Hematopoietic multipotent progenitor cell treated with erythropoietin and hydrocortisone succinate and interleukin-3 and kit ligand, for 6 days (in vitro differentiated cells): ENCODE measurements around the gene SBSN.

Experiments
- DNase-seq: peaks from one replicate; pipeline ENCODE4 v3.0.0-alpha.2; 2015

Gene SBSN

GRCh38 chr19:35554076-35554475 is 26.0 kb upstream of the SBSN start:
- no peak for DNase-seq

DNA sequence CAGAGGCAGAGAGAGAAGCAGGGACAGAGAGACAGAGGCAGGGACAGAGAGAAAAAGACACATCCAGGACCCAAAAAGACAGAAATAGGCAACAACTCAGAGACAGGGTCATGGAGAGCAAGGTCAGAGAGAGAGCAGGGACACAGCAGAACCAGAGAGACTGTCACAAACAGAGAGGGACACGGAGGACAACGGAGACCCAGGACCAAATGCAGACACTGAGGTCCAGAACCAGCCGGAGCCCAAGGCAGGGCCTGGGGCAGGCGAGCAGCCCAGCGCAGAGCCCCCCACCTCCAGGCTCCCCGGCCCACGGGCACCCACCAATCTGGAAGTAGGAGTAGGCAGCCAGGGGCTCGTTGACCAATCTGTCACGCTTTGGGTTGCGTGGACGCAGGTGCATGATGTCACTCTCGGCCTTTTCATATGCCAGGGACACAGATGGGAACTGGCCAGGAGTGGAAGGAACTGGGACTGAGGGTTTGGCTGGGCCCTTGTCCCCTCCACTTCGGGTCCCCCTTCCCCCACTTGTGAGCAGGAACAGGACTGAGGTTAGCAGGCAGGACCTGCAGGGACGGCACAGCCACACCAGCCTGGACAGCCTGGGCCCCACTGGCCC is 25.4 kb upstream of the SBSN start:
- no peak for DNase-seq

- DNase-seq = no peak
Observed at GRCh38 chr19:35552534-35553384, 24.6 kb upstream of the SBSN start.

GRCh38 chr19:35551091-35551810 is 23.1 kb upstream of the SBSN start:
- DNase-seq = no peak

- no peak for DNase-seq
Observed at GRCh38 chr19:35549879-35550523, 21.9 kb upstream of the SBSN start.

GRCh38 chr19:35549174-35549788 is 21.2 kb upstream of the SBSN start:
- DNase-seq = peak; percentile 94

GRCh38 chr19:35546532-35546931 is 18.4 kb upstream of the SBSN start:
- DNase-seq = no peak

DNA sequence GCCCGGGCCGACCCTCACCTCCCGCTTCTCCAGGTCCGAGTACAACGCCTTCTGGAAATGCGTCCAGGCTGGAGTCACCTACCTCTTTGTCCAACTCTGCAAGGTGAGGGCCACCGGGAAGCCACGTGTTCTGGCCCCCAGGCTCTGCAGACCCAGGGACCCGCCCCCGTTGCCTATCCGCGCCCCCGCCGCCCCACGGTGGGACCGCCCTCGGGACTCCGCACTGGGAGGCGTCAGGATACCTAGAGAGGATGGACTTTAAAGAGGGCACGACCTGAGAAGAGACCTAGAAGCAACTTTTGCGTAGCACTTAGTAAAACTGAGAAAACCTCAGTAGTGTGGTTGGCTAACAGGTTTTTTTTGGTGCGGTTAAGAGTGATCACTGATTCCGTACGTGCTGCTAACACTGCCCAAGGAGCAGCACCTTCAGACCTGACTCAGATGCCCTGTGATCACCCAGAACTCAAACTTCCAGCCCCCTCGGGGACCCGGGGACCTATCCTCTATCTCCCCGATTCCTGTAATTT is 17.8 kb upstream of the SBSN start:
- peak; percentile 61 for DNase-seq

DNA sequence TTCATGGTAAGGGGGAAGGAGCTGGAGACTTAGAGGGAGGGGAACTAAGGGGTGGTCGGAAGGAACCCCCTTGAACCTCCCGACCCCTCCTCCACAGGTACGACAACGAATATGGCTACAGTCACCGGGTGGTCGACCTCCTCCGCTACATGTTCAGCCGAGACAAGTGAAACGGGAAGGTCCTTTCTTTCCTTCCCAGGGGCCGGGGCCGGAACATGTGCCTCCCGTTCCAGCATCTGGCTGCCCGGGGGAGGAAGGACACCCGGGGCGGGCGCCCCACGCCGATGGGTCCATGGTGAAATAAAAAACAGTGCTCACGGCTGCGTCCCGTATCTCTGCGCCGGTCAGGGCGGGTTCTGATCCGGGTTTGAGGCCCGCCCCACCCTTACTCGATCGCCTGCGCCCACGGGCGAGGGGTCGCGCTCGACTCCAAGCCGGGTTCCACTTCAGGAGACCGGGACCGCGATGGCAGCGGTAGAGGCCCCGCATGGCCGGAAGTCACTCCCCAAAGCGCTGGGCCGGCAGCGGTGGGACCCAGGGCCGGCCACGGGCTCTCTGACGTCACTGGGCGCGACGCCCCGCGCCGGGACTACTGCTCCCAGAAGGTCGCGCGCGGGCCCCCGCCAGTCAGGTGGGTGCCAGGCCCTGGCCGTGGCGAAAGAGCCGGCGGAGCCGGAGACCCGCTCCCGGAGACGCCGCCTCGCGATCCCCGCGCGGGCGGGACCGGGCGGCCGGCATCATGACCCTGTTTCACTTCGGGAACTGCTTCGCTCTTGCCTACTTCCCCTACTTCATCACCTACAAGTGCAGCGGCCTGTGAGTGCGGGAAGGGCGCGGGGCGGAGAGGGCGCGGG is 17.1 kb upstream of the SBSN start, which contains the start of gene TMEM147:
TMEM147 (plus strand) TSS at position 626 of the 854 bp plus-strand sequence; CDS start at position 740, 114 bp downstream.
- DNase-seq = peak; percentile 94

GRCh38 chr19:35544110-35544802 is 16.1 kb upstream of the SBSN start:
- no peak for DNase-seq

- no peak for DNase-seq
Observed at GRCh38 chr19:35543280-35544109, 15.4 kb upstream of the SBSN start.

DNA sequence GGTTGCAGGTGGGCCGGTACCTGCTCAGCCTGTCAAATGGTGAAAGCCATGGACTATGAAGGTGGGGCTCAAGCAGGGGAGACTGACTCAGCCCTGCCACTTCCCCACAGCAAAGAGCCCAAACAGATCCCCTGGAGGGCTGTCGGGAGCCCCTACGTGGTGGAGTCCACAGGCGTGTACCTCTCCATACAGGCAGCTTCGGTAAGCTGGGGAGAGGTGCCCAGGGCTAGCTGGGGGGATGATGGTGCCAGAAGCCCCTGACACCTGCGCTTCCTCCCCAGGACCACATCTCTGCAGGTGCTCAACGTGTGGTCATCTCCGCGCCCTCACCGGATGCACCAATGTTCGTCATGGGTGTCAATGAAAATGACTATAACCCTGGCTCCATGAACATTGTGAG is 14.1 kb upstream of the SBSN start:
- DNase-seq = no peak

DNA sequence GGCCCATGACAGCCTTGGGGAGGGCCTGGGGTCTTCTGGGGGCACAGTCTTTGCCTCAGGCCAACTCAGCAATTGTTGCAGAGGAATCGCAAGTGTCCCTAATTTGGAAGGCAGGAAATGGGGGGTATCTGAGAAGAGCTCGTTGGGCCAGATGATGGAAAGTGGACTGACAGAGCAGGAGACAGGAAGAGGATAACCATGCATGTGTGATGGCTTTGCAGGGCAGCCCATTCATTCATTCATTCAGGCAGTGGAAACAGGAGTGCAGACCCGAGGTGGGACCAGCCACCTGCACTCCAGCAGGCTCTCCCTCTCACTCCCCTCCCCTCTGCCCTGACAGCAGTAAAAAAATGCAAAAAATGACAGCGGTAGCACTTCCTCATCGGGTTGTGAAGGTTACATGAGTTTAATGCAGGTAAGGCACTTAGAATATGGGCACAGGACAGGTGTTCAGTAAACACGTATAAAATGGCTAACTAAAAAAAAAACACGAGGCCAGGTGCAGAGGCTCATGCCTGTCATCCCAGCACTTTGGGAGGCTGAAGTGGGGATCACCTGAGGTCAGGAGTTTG is 12.3 kb upstream of the SBSN start:
- no peak for DNase-seq

DNA sequence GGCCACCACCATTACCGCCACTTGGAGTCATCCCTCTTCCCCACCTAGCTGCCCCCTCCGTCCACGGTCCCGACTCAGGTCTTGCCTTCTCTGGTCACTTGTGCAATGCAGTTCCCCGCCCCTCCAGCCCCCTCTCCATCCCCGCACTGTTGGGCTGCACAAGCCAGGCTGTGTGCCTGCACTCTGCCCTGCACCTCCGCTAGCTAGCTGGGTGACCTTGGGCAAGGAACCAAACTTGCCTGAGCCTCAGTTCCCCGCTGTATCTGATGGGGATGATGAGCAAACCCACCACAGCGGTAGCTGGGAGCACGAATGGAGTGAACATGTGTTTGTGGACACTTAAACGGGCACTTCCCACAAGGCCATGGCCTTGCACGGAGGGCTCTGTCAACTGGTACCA is 11.7 kb upstream of the SBSN start:
- DNase-seq = no peak

DNA sequence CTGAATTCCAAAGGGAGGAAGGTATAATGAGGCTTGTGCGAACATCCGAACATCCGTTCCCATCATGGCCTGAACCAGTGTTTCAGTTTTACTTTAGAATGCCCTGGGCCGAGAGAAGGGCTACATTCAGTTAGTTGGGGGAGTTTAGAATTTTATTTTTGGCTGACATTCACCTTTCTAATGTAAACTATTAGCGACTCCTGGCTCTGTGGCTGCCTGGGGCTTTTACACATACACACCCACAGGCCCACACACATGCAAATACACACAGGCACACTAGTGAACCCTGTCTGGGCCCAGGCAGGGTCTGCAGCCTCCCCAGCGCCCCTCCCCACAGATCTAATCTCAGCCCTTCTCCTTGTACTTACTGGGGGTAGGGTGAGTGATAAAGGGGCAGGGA is 11.2 kb upstream of the SBSN start:
- DNase-seq = no peak

- no peak for DNase-seq
Observed at GRCh38 chr19:35534803-35535480, 6.8 kb upstream of the SBSN start.

DNA sequence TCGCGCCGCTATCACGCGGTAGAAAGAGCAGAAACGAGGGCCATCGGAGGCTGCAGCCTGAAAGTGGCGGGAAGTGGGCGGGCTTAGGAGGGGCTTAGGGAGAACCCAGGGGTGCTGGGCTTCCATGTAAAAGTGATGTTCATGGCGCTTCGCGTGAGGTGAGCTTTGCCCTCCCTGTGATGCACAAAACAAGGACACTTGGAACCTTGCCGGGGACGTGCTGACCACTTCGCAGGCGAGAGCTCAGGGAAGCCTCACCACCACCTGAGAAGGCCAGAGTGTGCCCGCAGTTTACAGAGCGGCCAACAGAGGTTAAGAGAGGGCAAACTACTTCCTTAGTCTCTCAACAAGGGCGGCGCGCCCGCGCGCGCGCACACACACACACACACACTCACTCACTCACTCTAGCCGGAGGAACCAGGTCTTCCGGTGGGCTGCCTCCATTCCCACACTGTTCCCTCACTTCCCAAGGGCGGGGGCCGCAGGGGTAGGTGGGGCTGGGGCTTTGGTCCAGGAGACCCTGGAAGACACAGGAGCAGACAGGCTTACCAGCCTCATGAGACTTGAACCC is 5.8 kb upstream of the SBSN start:
- peak; percentile 55 for DNase-seq

GRCh38 chr19:35533201-35533821 is 5.2 kb upstream of the SBSN start, which contains the start of gene GAPDHS:
Gene GAPDHS, plus strand, starts transcription at chr19:35533456. Its CDS starts 72 bp downstream, at chr19:35533528.
- no peak for DNase-seq
